Loucy (cell line): ENCODE data around the gene GADL1.
A peak's percentile ranks its signal among the peaks of the same experiment; 100 is the strongest.

ENCODE experiments used
- H2AFZ ChIP-seq: fragments of 200-600 bp; sonication (generic); 2 replicates; pipeline ENCODE4 v1.6.0; 2016; ENCODE audit warnings: antibody characterized with exemption, mild to moderate bottlenecking, low read length, moderate library complexity
- H3F3A ChIP-seq: fragments of 200-600 bp; 2 replicates; pipeline ENCODE4 v1.6.0; 2016; ENCODE audit warnings: antibody characterized with exemption, low read depth, mild to moderate bottlenecking
- H3K27me3 ChIP-seq: fragments of 200-600 bp; sonication (generic); 2 replicates; pipeline ENCODE4 v1.6.1; 2014; ENCODE audit warnings: low read length, mild to moderate bottlenecking; ENCODE audit not compliant: insufficient read depth, poor library complexity, severe bottlenecking
- H3K36me3 ChIP-seq: fragments of 200-600 bp; sonication (generic); 2 replicates; pipeline ENCODE4 v1.6.1; 2016; ENCODE audit warnings: low read length; ENCODE audit not compliant: insufficient read depth
- H3K4me1 ChIP-seq: fragments of 200-600 bp; sonication (generic); 2 replicates; pipeline ENCODE4 v1.5.1; 2014; ENCODE audit warnings: low read length, mild to moderate bottlenecking; ENCODE audit not compliant: insufficient read depth, poor library complexity, severe bottlenecking
- H3K4me2 ChIP-seq: fragments of 200-600 bp; sonication (generic); 2 replicates; pipeline ENCODE4 v1.6.0; 2014; ENCODE audit warnings: antibody characterized with exemption, low read length, low read depth, mild to moderate bottlenecking; ENCODE audit not compliant: poor library complexity, severe bottlenecking
- H3K4me3 ChIP-seq: fragments of 200-600 bp; sonication (generic); 2 replicates; pipeline ENCODE4 v1.5.1; 2014; ENCODE audit warnings: low read length, mild to moderate bottlenecking, mixed read lengths; ENCODE audit not compliant: poor library complexity, severe bottlenecking
- H3K79me2 ChIP-seq: fragments of 200-600 bp; sonication (generic); 2 replicates; pipeline ENCODE4 v1.6.1; 2014; ENCODE audit warnings: low read length; ENCODE audit not compliant: insufficient read depth
- H3K9ac ChIP-seq: fragments of 200-600 bp; sonication (generic); 2 replicates; pipeline ENCODE4 v1.6.0; 2014; ENCODE audit warnings: mild to moderate bottlenecking, low read depth, low read length, moderate library complexity; ENCODE audit not compliant: poor library complexity, severe bottlenecking
- H3K9me2 ChIP-seq: fragments of 200-600 bp; sonication (generic); replicated peaks from 2 replicates; pipeline ENCODE4 v1.6.1; 2016; ENCODE audit warnings: low read depth, low read length, mixed read lengths
- H3K9me3 ChIP-seq: fragments of 200-600 bp; sonication (generic); 2 replicates; pipeline ENCODE4 v1.6.1; 2014; ENCODE audit warnings: mild to moderate bottlenecking, antibody characterized with exemption, low read length, low read depth; ENCODE audit not compliant: insufficient read depth
- H4K20me1 ChIP-seq: fragments of 200-600 bp; sonication (generic); 2 replicates; pipeline ENCODE4 v1.6.0; 2014; ENCODE audit warnings: antibody characterized with exemption, low read length, mild to moderate bottlenecking; ENCODE audit not compliant: insufficient read depth, poor library complexity, severe bottlenecking
- CTCF ChIP-seq: fragments of 200-600 bp; sonication (generic); conservative IDR thresholded peaks from 2 replicates; pipeline ENCODE4 v1.5.1; 2014; ENCODE audit warnings: mild to moderate bottlenecking, antibody characterized with exemption, low read length
- EZH2phosphoT487 ChIP-seq: fragments of 200-600 bp; IDR thresholded peaks from 2 replicates; pipeline ENCODE4 v1.6.1; 2018; ENCODE audit warnings: antibody characterized with exemption, mild to moderate bottlenecking, moderate library complexity, borderline replicate concordance

GADL1 gene

DNA sequence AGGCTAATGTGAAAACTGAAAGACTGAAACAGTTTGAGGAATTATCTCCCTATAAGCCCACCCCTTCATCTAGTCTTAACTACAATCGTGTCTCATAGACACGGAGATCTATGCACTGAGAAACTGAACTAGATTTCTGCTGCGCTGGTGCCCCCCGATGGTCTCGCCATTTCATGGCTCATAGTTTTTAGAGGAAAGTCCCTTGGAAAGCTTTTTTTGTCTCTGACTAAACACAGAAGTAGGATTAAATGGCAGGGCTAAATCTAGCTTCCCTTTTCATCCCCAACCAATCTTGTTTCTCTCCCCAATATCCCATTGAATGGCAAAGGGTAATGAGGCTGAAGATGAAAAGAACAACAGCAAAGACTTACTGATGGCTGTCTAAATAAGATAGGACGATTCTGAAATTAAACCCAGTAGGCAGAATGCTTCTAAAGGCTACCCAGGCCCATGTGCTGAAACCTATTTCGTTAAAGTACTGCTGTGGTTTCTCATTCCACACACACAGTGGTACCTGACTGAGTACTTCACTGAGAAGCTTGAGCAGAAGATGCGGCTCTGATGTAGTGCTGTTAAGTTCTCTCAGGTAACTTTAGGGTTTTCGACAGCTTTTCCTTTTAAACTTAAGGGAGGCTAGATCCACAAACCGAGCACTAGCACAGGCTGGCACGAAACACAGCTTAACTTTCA is 142.7 kb downstream of the GADL1 start:
- Histone ChIP-seq H3K4me2 (no peak overlapping the region), H3K27me3 (no peaks in the 10 kb centered on the region), H2AFZ (peak overlapping the region; percentile 47; the same call in 1 of the 2 replicates), H3K79me2 (no peaks in the 10 kb centered on the region), H3K36me3 (no peaks in the 10 kb centered on the region), H3K9me3 (no peaks in the 10 kb centered on the region), H3K4me3 (no peak overlapping the region), H3K4me1 (peaks cover 16% of the 10 kb centered on the region), H3K9ac (no peak overlapping the region), H3K9me2 (no peaks in the 10 kb centered on the region), H3F3A (no peaks in the 10 kb centered on the region), H4K20me1 (no peaks in the 10 kb centered on the region)
- TF ChIP-seq EZH2phosphoT487: no peak
- TF ChIP-seq CTCF: peak; percentile 86

- H3K4me1 ChIP-seq: peaks cover 16% of the 10 kb centered on the region
- no peaks in the 10 kb centered on the region for H3K9me3 ChIP-seq
- no peaks in the 10 kb centered on the region for H3K79me2 ChIP-seq
- no peaks in the 10 kb centered on the region for H3F3A ChIP-seq
- TF ChIP-seq CTCF (no peak), EZH2phosphoT487 (no peak)
- H3K36me3 ChIP-seq: no peaks in the 10 kb centered on the region
- 0 out of 2 replicates have a peak overlapping the region, but pooled peaks have one; percentile 7 for H2AFZ ChIP-seq
- no peak overlapping the region for H3K4me3 ChIP-seq
- no peak overlapping the region for H3K9ac ChIP-seq
- H3K9me2 ChIP-seq: no peaks in the 10 kb centered on the region
- H3K27me3 ChIP-seq: no peaks in the 10 kb centered on the region
- H3K4me2 ChIP-seq: no peak overlapping the region
- H4K20me1 ChIP-seq: no peaks in the 10 kb centered on the region
Observed at GRCh38 chr3:30750967-30751366, 143.5 kb downstream of the GADL1 start.

- no peak overlapping the region for H3K9ac ChIP-seq
- no peak overlapping the region for H2AFZ ChIP-seq
- H3K79me2 ChIP-seq: no peaks in the 10 kb centered on the region
- no peak overlapping the region for H3K4me3 ChIP-seq
- H3K4me2 ChIP-seq: no peak overlapping the region
- H3K4me1 ChIP-seq: peaks cover 8% of the 10 kb centered on the region
- H3K9me3 ChIP-seq: no peaks in the 10 kb centered on the region
- TF ChIP-seq EZH2phosphoT487: no peak
- TF ChIP-seq CTCF: no peak
- no peaks in the 10 kb centered on the region for H3K27me3 ChIP-seq
- H3F3A ChIP-seq: no peaks in the 10 kb centered on the region
- H4K20me1 ChIP-seq: no peaks in the 10 kb centered on the region
- H3K36me3 ChIP-seq: no peaks in the 10 kb centered on the region
- H3K9me2 ChIP-seq: no peaks in the 10 kb centered on the region
Observed at GRCh38 chr3:30749230-30749629, 145.2 kb downstream of the GADL1 start.
